HG02840 (cell line): ENCODE results near the gene NOD2.

Source experiments
- ATAC-seq: cut with Tn5 transposase; IDR thresholded peaks from one replicate; pipeline ENCODE4 v1.9.1; 2021; ENCODE audit warnings: mild to moderate bottlenecking, moderate library complexity, moderate number of reproducible peaks; ENCODE audit not compliant: unreplicated experiment, low FRiP score

The NOD2 gene

DNA sequence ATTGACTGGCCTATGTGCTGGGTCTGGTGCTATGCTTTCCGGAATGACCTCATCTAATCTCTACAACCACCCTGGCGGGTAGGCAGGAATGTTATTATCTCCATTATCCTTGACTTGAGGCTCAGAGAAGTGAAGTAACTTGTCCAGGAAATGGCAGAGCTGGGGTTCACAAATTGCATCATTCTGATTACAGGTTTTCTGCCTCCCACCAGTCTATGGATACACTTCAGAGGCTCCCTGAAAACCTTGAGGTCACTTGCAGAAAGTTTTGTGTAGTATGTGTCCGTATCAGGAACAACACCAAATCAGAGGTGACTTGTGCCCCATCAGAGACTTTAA, 19.1 kb downstream of the NOD2 start:
- no peak for ATAC-seq

DNA sequence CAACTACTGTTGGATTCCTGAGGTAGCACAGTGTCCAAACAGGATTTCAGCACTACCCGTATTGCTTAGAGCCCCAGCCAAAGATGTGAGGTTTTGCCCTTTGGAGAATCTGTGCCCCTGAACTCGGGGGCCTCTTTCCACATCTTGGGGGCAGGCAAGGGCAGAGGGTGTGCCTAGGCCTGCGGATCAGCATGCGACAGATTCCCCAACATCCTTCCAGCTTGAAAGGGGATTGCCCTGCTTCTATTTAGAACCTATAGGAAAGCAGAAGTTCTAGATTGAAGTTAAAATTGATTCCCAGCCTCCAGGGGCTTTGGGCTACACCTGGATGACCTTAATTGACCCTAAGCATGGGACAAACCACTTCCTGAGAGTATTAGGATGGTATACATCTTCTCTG, 19.6 kb downstream of the NOD2 start:
- ATAC-seq: no peak

DNA sequence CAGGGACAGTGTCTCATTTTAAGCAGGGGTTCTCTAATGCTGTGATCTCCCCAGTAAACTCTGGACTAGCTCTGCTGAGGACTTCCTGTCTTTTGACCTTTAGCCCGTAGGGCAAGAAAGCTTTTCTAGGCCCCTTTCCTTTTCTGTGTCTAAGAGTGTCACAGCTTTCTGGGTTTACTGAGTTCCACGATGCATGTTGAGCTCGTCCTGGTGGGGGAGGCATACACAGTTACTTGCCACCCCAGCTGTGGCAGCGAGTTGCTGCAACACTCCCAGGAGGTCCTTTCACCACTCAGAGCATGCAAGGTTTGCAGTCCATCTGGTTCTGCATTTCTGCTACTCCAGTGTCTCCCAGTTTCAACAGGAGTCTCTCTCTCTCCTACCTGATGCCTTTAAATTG, 23.7 kb downstream of the NOD2 start:
- no peak for ATAC-seq

- no peak for ATAC-seq
These were observed 24.1 kb downstream of the NOD2 start for GRCh38 chr16:50717494-50717893.

DNA sequence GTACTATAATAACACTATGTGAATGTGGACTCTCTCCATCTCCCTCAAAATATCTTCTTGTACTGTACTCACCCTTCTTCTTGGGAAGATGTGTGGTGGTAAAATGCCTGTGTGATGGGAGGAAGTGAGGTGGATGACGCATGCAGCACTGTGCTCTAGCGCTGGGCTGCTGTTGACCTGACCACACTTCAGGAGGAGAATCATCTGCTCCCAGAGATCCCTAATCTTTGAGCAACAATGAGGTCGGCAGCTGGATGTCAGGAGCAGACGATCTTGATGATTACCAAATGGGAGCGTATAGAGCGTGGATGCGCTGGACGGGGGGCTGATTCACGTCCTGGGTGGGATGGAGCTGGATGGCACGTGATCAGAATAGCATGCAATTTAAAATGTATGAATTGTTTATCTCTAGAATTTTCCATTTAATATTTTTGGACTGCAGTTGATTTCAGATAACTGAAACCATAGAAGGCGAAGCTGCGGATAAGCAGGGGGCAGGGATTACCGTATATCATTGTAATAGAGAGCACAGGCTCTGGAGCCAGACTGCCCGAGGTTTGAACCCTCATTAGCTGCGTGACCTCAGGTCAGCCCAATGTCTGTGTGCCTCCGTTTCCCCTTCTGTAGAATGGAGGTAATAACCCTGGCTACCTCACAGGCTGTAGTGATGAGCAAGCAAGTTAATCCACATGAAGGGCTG, 24.8 kb downstream of the NOD2 start:
- no peak for ATAC-seq

- no peak for ATAC-seq
These were observed 25.5 kb downstream of the NOD2 start for GRCh38 chr16:50718761-50719400.

DNA sequence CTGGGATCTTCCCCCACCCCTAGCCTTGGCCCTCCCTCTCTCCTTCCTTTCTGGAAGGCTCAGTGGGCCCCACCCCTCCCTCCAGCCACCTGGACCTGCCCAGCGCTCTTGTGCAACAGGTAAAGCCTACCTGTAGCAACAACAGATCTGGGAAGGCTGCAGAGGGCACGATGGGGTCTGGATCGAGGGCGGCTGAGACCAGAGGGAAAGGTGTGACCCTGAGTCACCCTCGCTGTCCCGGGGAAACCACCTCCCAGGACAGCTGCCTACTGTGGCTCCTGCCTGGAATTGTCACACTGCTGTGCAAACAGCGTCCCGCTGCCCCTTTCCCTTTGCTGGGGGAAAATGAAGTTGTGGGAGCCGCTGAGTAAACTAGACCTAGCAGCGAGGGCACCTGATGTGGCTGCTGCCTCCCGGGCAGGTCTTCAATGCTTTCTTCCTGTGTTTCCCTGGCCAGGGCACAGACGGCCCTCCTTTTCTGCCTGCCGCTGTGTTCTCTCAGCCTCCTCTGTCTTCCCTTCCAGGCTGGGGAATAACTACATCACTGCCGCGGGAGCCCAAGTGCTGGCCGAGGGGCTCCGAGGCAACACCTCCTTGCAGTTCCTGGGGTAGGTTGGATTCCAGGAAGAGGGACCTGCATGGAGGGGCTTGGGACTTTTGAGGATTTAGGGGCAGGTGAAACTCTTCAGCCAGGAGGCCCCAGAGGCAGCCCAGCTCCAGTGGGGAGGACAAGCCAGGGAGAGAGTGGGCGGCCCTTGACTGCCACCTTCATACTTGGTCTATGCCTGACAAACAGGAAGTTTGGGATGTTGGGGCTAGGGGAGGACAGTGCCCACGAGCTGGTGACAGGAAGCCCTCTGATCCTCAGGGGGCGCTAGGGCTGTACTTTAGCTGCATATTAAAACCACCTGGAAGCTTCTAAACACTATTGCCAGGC, 26.3 kb downstream of the NOD2 start:
- no peak for ATAC-seq

- ATAC-seq: no peak
These were observed 28.4 kb downstream of the NOD2 start for GRCh38 chr16:50721549-50722404.

DNA sequence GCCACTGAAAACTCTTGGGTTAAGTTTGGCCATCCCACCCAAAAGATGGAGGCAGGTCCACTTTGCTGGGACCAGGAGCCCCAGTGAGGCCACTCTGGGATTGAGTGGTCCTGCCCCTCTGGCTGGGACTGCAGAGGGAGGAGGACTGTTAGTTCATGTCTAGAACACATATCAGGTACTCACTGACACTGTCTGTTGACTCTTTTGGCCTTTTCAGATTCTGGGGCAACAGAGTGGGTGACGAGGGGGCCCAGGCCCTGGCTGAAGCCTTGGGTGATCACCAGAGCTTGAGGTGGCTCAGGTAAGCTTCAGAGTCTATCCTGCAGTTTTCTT, 29.0 kb downstream of the NOD2 start:
- no peak for ATAC-seq

DNA sequence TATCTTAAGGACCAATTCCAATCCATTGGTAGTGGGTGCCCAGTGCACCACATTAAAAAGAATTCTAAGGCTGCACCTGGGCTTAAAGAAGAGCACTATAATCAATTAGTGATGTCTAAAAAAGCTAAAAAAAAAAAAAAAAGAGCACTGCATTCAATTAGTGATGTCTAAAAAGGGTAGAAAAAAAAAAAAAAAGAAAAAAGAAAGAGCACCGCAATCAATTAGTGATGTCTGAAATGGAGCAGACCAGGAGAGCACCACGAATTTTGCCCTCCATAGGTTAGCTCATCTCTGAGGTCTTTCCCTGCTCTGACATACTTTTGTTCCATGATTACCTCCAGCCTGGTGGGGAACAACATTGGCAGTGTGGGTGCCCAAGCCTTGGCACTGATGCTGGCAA, 29.6 kb downstream of the NOD2 start:
- ATAC-seq: no peak

- ATAC-seq: no peak
These were observed 30.9 kb downstream of the NOD2 start for GRCh38 chr16:50724306-50724705.

GRCh38 chr16:50731130-50731988, 38.0 kb downstream of the NOD2 start:
- no peak for ATAC-seq

- no peak for ATAC-seq
These were observed 38.8 kb downstream of the NOD2 start for GRCh38 chr16:50731989-50732832.

DNA sequence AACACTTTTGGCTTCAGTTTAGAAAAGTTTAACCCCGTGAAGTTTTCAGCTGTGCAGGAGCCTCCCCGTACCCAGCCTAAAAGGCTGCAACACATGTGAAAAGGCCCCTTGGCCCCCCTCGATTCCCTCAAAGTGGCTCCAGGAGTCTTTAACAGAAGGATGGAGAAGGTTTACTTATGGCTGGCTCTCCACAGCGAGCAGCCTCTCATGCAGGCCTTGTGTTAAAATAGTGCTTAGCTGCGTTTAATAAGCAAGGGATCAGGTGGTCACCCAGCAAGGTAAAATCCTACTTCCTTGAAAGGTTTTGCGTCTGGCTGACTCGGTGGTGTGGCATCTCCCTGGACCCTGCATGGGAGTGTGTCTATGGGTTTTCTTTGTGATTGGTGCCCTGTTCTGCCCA, 40.1 kb downstream of the NOD2 start:
- no peak for ATAC-seq

DNA sequence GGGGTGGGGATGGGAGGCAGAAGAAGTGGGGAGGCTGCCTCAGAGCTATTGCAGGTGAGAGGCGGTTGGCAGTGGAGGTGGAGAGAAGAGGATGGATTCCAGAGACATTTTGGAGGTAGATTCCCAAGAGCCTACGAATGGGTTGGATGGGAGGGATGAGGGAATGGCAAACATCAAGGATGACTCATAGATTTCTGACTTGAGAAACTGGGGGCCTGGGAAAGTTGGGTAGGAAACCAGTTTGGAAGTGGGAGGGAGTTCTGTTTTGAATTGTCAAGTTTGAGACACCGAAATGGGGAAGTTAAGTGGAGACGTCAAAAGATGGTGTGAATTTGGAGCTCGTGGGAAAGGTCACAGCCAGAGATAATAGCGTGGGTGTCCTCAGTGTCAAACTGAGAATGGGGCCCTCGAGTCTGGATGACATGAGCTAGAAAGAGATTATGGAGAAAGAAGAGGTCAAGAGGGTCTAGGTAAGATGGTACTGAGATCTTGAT, 42.3 kb downstream of the NOD2 start:
- no peak for ATAC-seq

DNA sequence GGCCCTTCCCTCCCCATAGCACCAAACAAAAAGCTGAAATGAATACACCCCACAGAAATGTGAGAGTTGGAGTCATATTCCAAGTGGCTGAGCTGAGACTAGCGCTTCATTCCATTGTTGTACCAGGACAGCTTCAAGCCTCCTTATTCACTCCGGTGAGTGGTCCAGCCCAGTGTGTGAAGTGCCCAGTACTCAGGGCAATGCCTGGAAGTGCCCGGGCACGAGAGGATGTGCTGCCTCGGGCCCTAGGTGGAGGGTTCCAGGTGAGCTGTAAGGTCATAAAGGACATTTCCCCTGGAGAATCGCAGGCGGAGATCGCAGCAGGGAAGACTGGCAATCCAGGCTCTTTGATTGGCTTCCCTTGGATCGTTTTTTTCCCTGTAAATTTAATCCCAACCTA, 43.0 kb downstream of the NOD2 start:
- ATAC-seq: no peak

DNA sequence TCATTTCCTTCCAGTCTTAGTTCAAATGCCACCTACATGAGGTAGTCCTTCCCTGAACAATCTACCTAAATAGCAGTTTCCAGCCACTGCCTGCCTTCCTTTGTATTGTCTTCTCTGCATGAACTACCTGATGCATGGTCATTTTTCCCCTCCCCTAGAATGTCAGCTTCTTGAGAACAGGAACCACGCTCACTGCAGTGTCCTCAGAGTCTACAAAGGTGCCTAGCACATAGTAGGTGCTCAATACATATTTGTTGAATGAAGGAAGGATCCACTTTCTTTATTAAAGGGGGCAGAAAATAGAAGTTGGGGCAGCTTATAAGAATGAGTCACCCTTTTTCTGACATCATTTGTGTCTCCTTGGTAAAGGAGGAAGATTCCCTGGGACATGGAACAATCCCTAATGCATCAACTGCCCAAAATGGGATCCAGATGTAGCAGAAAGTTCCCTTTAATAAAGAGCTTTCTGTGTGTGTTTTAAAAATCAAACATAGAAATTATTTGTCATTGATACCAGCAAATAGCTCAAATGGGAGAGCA, 44.1 kb downstream of the NOD2 start:
- ATAC-seq: no peak

DNA sequence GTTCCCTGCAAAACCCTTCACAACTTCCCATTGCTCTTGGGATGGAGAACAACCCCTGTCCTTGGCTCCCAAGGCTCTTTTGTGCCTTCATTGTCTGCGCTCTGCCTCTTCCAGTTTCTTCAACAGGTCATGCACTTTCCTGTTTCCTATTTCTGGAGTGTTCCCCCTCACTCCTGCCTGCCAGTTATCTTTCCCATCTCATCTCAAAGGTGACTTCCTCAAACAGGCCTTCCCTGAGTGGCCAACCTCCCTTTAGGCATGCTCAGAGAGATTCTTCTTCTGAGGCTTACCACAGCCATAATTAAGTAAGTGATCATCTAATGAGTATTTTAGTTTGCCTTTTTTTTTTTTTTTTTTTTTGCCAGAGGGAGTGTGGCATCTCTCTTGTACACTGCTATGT, 45.6 kb downstream of the NOD2 start:
- ATAC-seq: no peak
